Measurements from ENCODE around the gene SPDYC. TPM values are rescaled to one million over a fixed set of nuclear protein-coding genes. Genes with fewer than 3 reads are reported as not detected.

Gene SPDYC
- total and polyA plus RNA-seq, 9 of the 15 experiments (the other 6 are each of a cell fraction or from before 2014, with no cell fraction given), result 4.4 to 18.8 (median 9.2) TPM

DNA sequence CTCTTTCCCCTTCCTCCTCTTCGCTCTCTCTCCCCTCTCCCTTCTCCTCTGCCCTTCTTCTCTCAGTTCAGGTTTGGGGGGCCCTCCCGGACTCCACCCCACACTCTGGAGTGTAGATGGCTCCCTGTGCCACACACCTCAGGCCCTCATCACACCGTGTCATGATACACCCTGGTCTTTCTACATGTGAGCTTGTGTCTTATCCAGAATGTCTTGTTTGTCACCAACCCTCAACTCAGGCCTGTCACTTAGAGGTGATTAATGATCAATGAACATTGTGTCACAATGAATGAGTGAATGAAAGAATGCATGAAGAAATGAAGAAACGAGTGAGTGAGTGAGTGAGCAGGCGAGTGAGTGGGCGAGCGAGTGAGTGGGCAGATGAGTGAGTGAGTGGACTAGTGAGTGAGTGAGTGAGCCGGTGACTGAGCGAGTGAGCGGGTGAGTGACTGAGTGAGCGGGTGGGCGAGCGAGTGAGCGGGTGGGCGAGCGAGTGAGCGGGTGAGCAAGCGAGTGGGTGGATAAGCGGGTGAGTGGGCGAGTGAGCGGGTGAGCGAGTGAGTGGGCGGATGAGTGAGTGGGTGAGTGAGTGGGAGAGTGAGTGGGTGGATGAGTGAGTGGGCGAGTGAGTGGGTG lies 45.5 kb downstream of the SPDYC start (continued):
- TF ChIP-seq, protein P1, sequence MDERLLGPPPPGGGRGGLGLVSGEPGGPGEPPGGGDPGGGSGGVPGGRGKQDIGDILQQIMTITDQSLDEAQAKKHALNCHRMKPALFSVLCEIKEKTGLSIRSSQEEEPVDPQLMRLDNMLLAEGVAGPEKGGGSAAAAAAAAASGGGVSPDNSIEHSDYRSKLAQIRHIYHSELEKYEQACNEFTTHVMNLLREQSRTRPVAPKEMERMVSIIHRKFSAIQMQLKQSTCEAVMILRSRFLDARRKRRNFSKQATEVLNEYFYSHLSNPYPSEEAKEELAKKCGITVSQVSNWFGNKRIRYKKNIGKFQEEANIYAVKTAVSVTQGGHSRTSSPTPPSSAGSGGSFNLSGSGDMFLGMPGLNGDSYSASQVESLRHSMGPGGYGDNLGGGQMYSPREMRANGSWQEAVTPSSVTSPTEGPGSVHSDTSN (CRISPR knock-in tag; IDR thresholded peaks at IDR 0.05; ENCODE audit: low read depth), result no peak
- TF ChIP-seq, protein P1 (tag; conservative IDR thresholded peaks at IDR 0.05; ENCODE audit: low read depth), result peak; percentile 93
- TF ChIP-seq, protein P2, sequence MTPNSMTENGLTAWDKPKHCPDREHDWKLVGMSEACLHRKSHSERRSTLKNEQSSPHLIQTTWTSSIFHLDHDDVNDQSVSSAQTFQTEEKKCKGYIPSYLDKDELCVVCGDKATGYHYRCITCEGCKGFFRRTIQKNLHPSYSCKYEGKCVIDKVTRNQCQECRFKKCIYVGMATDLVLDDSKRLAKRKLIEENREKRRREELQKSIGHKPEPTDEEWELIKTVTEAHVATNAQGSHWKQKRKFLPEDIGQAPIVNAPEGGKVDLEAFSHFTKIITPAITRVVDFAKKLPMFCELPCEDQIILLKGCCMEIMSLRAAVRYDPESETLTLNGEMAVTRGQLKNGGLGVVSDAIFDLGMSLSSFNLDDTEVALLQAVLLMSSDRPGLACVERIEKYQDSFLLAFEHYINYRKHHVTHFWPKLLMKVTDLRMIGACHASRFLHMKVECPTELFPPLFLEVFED (CRISPR knock-in tag; conservative IDR thresholded peaks at IDR 0.05), result 0 out of 2 replicates have a peak, but pooled peaks have one; percentile 23
- TF ChIP-seq ARID1B (IDR thresholded peaks at IDR 0.05) (0 out of 2 replicates have a peak, but pooled peaks have one; percentile 24), TRIM24 (IDR thresholded peaks at IDR 0.05) (peak; percentile 94 to 99; a peak in 3 of 4 replicates), EGR1 (conservative IDR thresholded peaks at IDR 0.05) (peak; percentile 100), SMARCA5 (IDR thresholded peaks at IDR 0.05) (0 out of 2 replicates have a peak, but pooled peaks have one; percentile 52), NFIC (IDR thresholded peaks at IDR 0.05) (0 out of 2 replicates have a peak, but pooled peaks have one; percentile 25), DPF2 (IDR thresholded peaks at IDR 0.05) (peak; percentile 74), ZNF24 (IDR thresholded peaks at IDR 0.05) (peak; percentile 98), ZNF445 (CRISPR knock-in tag; IDR thresholded peaks at IDR 0.05; ENCODE audit: low read depth) (no peak), CHCHD3 (CRISPR knock-in tag; IDR thresholded peaks at IDR 0.05) (no peak), ZNF146 (CRISPR knock-in tag; IDR thresholded peaks at IDR 0.05; ENCODE audit: unreplicated experiment) (no peak), TEAD4 (IDR thresholded peaks at IDR 0.05; ENCODE audit: low read length) (peak; percentile 81), TEAD4 (CRISPR knock-in tag; IDR thresholded peaks at IDR 0.05; ENCODE audit: borderline replicate concordance) (no peak), LEF1 (IDR thresholded peaks at IDR 0.05) (peak; percentile 42; the same call in 1 of the 2 replicates)
- TF ChIP-seq, protein P3, sequence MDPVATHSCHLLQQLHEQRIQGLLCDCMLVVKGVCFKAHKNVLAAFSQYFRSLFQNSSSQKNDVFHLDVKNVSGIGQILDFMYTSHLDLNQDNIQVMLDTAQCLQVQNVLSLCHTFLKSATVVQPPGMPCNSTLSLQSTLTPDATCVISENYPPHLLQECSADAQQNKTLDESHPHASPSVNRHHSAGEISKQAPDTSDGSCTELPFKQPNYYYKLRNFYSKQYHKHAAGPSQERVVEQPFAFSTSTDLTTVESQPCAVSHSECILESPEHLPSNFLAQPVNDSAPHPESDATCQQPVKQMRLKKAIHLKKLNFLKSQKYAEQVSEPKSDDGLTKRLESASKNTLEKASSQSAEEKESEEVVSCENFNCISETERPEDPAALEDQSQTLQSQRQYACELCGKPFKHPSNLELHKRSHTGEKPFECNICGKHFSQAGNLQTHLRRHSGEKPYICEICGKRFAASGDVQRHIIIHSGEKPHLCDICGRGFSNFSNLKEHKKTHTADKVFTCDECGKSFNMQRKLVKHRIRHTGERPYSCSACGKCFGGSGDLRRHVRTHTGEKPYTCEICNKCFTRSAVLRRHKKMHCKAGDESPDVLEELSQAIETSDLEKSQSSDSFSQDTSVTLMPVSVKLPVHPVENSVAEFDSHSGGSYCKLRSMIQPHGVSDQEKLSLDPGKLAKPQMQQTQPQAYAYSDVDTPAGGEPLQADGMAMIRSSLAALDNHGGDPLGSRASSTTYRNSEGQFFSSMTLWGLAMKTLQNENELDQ (CRISPR knock-in tag; IDR thresholded peaks at IDR 0.05; ENCODE audit: borderline replicate concordance), result no peak
- TF ChIP-seq, protein P4, sequence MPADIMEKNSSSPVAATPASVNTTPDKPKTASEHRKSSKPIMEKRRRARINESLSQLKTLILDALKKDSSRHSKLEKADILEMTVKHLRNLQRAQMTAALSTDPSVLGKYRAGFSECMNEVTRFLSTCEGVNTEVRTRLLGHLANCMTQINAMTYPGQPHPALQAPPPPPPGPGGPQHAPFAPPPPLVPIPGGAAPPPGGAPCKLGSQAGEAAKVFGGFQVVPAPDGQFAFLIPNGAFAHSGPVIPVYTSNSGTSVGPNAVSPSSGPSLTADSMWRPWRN (IDR thresholded peaks at IDR 0.05; ENCODE audit: low read depth), result no peak
- TF ChIP-seq, protein P5, sequence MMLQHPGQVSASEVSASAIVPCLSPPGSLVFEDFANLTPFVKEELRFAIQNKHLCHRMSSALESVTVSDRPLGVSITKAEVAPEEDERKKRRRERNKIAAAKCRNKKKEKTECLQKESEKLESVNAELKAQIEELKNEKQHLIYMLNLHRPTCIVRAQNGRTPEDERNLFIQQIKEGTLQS (IDR thresholded peaks at IDR 0.05), result peak; percentile 66; the same call in 1 of the 2 replicates
- TF ChIP-seq, protein P5 (CRISPR knock-in tag; conservative IDR thresholded peaks at IDR 0.05), result no peak
- TF ChIP-seq, protein P6, sequence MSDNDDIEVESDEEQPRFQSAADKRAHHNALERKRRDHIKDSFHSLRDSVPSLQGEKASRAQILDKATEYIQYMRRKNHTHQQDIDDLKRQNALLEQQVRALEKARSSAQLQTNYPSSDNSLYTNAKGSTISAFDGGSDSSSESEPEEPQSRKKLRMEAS (CRISPR knock-in tag; IDR thresholded peaks at IDR 0.05), result 0 out of 2 replicates have a peak, but pooled peaks have one; percentile 15
